Activated naive CD4-positive, alpha-beta T cell treated with anti-CD3 and anti-CD28 coated beads, Interleukin-2, amount 50 U/mL, for 16 hours (primary cell): ENCODE results near the gene LARGE2.

Source experiments
- DNase-seq: peaks from one replicate; pipeline ENCODE4 v3.0.0-alpha.2; 2020

LARGE2 gene

DNA sequence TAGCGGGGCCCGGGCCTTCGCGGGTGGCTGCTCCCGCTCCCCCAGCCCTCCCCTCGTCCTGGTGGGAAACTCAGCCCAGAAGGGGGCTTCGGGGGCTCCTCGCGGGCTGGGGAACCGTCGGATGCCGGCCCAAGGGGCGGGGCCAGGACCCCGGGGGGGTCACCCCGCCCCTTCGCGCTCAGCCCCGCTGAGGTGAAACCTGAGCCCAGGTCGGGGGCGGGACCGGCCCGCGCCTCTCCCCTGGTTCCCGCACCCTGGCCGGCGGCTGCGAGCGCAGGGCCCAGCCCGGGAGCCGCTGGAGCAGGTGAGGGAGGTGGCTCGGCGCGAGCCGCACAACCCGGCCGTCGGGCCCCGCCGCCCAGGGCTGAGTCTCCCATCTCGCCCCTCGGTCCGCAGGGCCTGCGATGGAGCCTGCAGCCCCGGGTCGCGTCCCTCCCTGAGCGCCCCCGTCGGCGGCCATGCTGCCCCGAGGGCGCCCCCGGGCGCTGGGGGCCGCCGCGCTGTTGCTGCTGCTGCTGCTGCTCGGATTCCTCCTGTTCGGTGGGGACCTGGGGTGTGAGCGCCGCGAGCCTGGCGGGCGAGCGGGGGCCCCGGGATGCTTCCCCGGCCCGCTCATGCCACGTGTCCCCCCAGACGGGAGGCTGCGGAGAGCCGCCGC lies at the start of gene LARGE2:
LARGE2 (plus strand) TSS at position 232 of the 658 bp plus-strand sequence; CDS start at position 459, 227 bp downstream.
- peak; percentile 32 for DNase-seq

- DNase-seq, result no peak
These were observed 46.1 kb upstream of the LARGE2 start for GRCh38 chr11:45876401-45876800.

- no peak for DNase-seq
These were observed 45.2 kb upstream of the LARGE2 start for GRCh38 chr11:45877221-45877620.

DNA sequence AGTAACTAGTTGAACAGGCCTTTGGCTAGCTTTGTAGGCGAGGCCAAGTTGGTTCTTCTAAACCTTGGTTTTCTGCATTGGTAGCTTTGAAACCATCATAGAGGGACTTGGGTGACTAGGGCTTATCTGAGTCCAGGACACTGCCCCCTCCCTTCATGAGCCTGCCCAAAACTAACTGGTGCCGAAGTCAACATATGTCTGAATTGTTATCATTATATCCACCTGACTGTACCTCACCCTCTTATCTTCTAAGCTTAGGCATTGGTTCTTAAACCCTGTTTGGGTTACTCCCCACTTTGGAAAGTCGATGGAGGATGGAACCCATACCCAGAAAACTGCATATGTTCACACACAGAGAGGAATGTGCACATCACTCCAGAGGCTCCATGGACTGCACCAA lies 44.6 kb upstream of the LARGE2 start:
- DNase-seq, result no peak

GRCh38 chr11:45879803-45880686 lies 42.4 kb upstream of the LARGE2 start:
- no peak for DNase-seq

DNA sequence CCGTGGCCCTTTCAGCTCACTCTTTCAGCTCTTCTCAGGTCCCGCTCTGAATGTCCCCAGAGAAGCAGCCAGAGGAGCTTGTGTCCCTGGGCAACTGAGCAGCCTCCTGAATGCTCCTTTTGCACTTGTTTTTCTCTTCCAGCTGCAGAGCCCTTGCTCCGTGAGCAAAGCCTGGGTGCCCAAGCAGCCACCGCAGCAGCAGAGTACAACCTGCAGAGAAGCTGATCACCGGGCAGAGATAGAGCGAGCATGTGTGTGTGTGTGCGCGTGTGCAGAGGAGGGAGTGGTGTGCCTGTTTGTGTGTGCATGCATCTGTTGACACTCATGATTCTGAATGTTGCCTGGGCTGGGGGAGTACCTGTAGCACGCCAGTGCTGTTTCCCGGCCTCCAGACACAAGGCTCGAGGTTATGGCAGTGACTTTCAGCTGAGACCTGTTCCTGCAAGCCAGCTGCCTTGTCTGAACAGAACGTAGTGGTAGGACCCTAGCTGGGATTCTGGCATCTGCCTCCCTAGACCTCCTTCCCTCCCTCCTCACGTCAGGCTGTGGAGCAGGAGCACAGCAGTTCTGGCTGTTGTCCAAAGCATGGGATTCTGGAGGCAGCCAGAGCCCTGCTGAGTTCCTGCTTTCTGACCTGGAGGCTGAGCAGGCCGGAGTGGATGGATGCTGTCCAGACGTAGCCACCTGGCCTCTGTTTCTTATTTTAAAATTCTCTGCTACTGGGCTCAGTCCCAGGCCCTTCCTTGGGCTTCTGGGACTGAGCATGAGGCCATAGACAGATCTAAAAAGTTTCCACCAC lies 41.5 kb upstream of the LARGE2 start:
- DNase-seq, result no peak

- DNase-seq, result no peak
These were observed 40.6 kb upstream of the LARGE2 start for GRCh38 chr11:45881708-45882368.

GRCh38 chr11:45884596-45885185 lies 37.8 kb upstream of the LARGE2 start:
- no peak for DNase-seq

DNA sequence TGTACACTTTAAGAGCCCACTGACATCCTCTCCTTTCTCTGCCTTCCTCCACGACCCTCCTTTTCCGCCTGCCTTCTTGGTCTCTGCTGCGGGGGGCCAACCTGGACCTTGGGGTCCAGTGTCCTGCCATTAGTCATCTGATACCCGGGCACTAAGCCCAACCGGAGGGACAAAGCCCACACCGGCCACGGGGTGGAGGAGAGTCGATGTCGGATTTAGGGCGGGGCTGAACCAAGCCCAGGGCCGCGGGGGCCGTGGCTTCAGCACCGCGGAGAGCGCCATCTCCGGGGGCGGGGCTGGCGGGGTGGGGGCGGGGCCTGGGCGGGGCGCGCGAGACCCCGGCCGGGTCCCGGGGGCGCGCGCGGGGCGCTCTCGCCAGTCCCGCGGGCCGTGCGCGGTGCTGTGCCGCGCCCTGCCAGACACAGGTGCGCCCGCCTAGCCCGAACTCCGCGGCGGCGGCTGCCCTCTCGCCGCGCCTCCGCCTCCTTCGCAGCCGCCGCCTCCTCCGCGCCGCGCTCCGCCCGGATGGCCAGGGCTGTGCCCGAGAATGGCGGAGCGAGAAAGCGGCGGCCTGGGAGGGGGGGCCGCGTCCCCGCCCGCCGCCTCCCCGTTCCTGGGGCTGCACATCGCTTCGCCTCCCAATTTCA lies 37.1 kb upstream of the LARGE2 start, which contains the start of gene MAPK8IP1:
MAPK8IP1 (plus strand) TSS at position 378 of the 647 bp plus-strand sequence; CDS start at position 548, 170 bp downstream.
- DNase-seq, result peak; percentile 43

GRCh38 chr11:45885921-45886721 lies 36.3 kb upstream of the LARGE2 start:
- DNase-seq, result no peak

DNA sequence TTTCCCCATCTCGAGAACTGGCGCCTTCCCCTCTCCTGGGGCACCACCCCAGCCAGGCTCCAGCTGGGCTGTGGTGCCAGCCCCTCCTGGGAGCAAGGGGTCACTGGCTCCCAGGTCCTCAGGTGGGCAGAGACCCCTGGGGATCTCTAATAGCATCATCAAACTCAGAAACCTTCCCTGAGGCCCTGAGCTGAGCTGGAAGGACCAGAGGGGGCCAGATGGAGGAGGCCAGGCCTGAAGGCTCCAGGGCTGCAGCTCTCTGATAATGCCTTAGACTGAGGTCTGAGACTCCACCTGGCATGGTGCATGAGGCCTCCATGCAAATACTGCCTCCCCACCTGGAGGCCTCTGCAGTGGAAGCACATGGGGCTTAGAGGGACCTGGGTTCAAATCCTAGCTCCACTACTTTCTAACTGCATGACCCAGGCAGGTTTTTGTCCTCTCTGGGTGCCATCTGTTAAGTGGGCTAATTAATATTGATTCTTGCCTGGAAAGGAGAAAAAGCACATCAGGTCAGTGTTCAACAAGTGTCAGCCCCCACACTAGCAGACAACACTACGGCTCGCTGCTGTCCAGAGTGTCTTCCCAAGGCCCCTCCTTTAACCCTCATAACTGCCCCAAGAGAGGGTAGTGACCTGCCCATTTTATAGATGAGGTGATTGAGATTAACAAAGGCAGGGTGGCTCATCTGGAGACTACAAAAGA lies 35.5 kb upstream of the LARGE2 start:
- DNase-seq, result no peak

- no peak for DNase-seq
These were observed 34.9 kb upstream of the LARGE2 start for GRCh38 chr11:45887587-45887986.

DNA sequence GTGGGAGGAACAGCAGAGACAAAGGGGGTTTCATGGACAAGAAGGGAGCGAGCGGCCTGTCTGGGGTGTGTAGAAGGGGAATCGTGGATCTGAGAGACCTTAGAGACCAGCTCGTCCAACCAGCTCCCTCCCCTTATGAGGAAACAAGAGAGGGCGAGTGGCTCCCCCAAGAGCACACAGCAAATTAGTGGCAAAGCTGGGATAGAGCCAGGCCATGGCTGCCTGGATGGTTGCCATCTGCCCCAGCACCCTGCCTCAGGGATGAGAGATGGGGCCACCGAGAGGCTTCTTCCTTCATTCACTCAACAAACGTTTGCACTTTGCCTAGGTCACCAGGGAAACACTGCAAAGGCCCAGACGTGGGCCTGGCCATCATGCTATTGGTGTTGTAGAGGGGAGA lies 32.9 kb upstream of the LARGE2 start:
- no peak for DNase-seq

DNA sequence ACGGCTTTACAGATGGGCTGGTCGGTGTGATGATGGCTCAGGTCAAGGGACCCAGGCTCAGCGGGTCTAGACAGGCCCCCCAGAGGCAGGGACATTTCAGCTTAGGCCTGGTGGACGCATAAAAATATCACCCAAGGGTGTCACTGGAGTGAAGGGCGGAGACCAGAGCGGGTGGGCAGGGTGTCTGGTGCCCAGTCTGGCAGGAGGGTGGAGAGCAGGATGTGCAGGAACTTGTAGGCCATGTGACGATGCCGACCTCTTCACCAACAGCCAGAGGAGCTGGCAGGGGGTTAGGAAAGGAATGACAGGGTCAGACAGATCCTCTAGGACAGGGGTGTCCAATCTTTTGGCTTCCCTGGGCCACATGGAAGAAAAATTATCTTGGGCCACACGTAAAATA lies 32.5 kb upstream of the LARGE2 start:
- no peak for DNase-seq

GRCh38 chr11:45890886-45891550 lies 31.4 kb upstream of the LARGE2 start:
- DNase-seq, result no peak

GRCh38 chr11:45892856-45893255 lies 29.6 kb upstream of the LARGE2 start:
- DNase-seq, result no peak

- no peak for DNase-seq
These were observed 27.8 kb upstream of the LARGE2 start for GRCh38 chr11:45894555-45895247.

- no peak for DNase-seq
These were observed 26.8 kb upstream of the LARGE2 start for GRCh38 chr11:45895553-45896259.
